ENCODE data around the gene FBXO24. TPM values are rescaled to one million over a fixed set of nuclear protein-coding genes. Genes with fewer than 3 reads are reported as not detected.

The FBXO24 gene
- total and polyA plus RNA-seq, 2 of the 4 experiments (the other 2 are of a cell fraction), result 0.43 to 0.54 TPM

- no peak overlapping the region for H3K23ac ChIP-seq (ENCODE audit: low read depth, low read length)
- WGBS, 2 experiments (ENCODE audit: extremely low coverage in 2 of 2, insufficient read length in 1 of 2), result 80% methylated on average over 1 of the region's 2 CpGs; no CpG with 5 or more reads in 1 of the 2 experiments
- H2BK20ac ChIP-seq (ENCODE audit: low read depth, low read length), result no peak overlapping the region
- no peak overlapping the region for H3K18ac ChIP-seq (ENCODE audit: low read depth, low read length)
- BruUV-seq (replicated peaks), result no TSS peak
- no peak overlapping the region for H3K4ac ChIP-seq (ENCODE audit: low read depth, low read length)
- no peak overlapping the region for H3K4me2 ChIP-seq (ENCODE audit: low read depth, low read length)
- DNase-seq (no peak), ATAC-seq (ENCODE audit: low read depth) (no peak)
- peaks cover 12% of the 10 kb centered on the region; the same call in 1 of the 2 replicates for H3K36me3 ChIP-seq (ENCODE audit: control insufficient read depth, insufficient read depth, low read length)
- no peak overlapping the region for H3K56ac ChIP-seq (ENCODE audit: extremely low read depth, insufficient read depth, low read length)
- no peak overlapping the region for H3K14ac ChIP-seq (replicated peaks; ENCODE audit: low read depth, low read length)
- H3K27me3 ChIP-seq (ENCODE audit: control insufficient read depth, insufficient read depth, low read length), result no peaks in the 10 kb centered on the region
- TF ChIP-seq SMC3 (IDR thresholded peaks at IDR 0.05; ENCODE audit: low read depth, low read length) (no peak), CEBPB (IDR thresholded peaks at IDR 0.05; ENCODE audit: low read depth, low read length) (no peak), CTCF (conservative IDR thresholded peaks at IDR 0.05; ENCODE audit: low read depth, low read length) (no peak), NFE2L2 (IDR thresholded peaks at IDR 0.05; ENCODE audit: low read depth, low read length) (no peak), MXI1 (IDR thresholded peaks at IDR 0.05; ENCODE audit: borderline replicate concordance, low read depth, low read length) (no peak), MAZ (IDR thresholded peaks at IDR 0.05; ENCODE audit: borderline replicate concordance, low read depth, low read length) (no peak), MAFK (IDR thresholded peaks at IDR 0.05; ENCODE audit: low read depth, low read length) (no peak), POLR2A (IDR thresholded peaks at IDR 0.05; ENCODE audit: low read depth, low read length) (no peak)
- TF ChIP-seq, protein P1, sequence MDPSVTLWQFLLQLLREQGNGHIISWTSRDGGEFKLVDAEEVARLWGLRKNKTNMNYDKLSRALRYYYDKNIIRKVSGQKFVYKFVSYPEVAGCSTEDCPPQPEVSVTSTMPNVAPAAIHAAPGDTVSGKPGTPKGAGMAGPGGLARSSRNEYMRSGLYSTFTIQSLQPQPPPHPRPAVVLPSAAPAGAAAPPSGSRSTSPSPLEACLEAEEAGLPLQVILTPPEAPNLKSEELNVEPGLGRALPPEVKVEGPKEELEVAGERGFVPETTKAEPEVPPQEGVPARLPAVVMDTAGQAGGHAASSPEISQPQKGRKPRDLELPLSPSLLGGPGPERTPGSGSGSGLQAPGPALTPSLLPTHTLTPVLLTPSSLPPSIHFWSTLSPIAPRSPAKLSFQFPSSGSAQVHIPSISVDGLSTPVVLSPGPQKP (IDR thresholded peaks at IDR 0.05; ENCODE audit: borderline replicate concordance, low read depth, low read length), result no peak
- H4K20me1 ChIP-seq (ENCODE audit: insufficient read depth, low read length), result no peaks in the 10 kb centered on the region
- H2AFZ ChIP-seq (replicated peaks; ENCODE audit: low read length, poor library complexity), result no peak overlapping the region
- H3K79me1 ChIP-seq (ENCODE audit: low read depth in 1 of 2, low read length in 2 of 2), result peaks cover 8 to 16% of the 10 kb centered on the region in 2 experiments; a peak in 3 of 4 replicates
- H2BK120ac ChIP-seq (ENCODE audit: low read depth, low read length), result no peak overlapping the region
- no peak overlapping the region for H2AK5ac ChIP-seq (ENCODE audit: low read depth, low read length)
- H2BK15ac ChIP-seq (ENCODE audit: low read depth, low read length), result no peak overlapping the region
- intact Hi-C loops (cut with micrococcal nuclease) (no loop called here), in situ Hi-C loops (cut with MboI; ENCODE audit: low sequenced_read_pairs) (no loop called here), dilution Hi-C loops (cut with HindIII; ENCODE audit: low sequenced_read_pairs, unreplicated experiment) (no loop called here)
- H3K4me3 ChIP-seq (ENCODE audit: insufficient read depth, low read depth, low read length), result no peak overlapping the region
- ChIA-PET POLR2A (ENCODE audit: unreplicated experiment) (no interaction called here), CTCF (no interaction called here)
- no peak overlapping the region for H4K5ac ChIP-seq (ENCODE audit: low read depth, low read length)
- H4K8ac ChIP-seq (ENCODE audit: low read depth in 2 of 2, low read length in 2 of 2), result no peak overlapping the region
- no peak overlapping the region for H4K91ac ChIP-seq (ENCODE audit: insufficient read depth, low read depth, low read length)
- no peaks in the 10 kb centered on the region for H3K9me3 ChIP-seq (ENCODE audit: control insufficient read depth, insufficient read depth, low read length)
- H2BK5ac ChIP-seq (ENCODE audit: low read depth, low read length, poor library complexity, severe bottlenecking), result no peak overlapping the region
- H2AK9ac ChIP-seq (replicated peaks; ENCODE audit: low read depth, low read length, poor library complexity), result no peak overlapping the region
- H3K9ac ChIP-seq (ENCODE audit: low read depth, low read length), result no peak overlapping the region
- peaks cover 11% of the 10 kb centered on the region for H3K4me1 ChIP-seq (ENCODE audit: control insufficient read depth, insufficient read depth, low read length)
- H3K9me1 ChIP-seq (ENCODE audit: insufficient read depth, low read length), result peaks cover 11% of the 10 kb centered on the region
- H3K27ac ChIP-seq (ENCODE audit: insufficient read depth, low read length), result no peak overlapping the region
Observed at GRCh38 chr7:100552532-100552931, 33.6 kb upstream of the FBXO24 start.

Data from IMR-90 (cell line).